B cell (primary cell): Measurements from ENCODE around the gene LRRC4C.

Experiments used
- EZH2 ChIP-seq: IDR thresholded peaks from 2 replicates; pipeline ENCODE4 v1.6.1; 2012; ENCODE audit warnings: borderline replicate concordance, low read depth, mild to moderate bottlenecking, moderate library complexity, low read length; ENCODE audit not compliant: insufficient read depth, poor library complexity, severe bottlenecking
- TF ChIP-seq, protein P1 (sequence below): fragments of 200-600 bp; IDR thresholded peaks from one replicate; pipeline ENCODE4 v1.8.0; 2022; ENCODE audit warnings: antibody characterized with exemption, mild to moderate bottlenecking

DNA sequence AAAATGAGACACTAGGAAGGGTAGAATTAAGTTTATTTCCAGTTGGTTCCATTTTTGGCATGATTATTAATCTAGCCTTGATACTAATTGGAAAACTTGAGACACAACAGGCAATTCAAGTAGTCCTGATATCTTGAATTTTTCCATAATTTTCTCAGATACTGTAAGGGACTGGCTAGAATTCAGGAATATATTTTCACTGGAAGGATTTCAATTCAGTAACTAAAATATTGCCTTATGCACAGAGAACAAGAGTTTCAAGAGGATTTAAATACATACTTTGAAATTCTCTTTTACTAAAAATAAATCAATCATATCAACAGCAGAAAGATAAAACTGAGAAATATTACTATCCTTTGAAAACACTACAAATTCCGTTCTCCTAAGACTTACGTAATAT is 632.9 kb downstream of the LRRC4C start:
- TF ChIP-seq, protein P1, sequence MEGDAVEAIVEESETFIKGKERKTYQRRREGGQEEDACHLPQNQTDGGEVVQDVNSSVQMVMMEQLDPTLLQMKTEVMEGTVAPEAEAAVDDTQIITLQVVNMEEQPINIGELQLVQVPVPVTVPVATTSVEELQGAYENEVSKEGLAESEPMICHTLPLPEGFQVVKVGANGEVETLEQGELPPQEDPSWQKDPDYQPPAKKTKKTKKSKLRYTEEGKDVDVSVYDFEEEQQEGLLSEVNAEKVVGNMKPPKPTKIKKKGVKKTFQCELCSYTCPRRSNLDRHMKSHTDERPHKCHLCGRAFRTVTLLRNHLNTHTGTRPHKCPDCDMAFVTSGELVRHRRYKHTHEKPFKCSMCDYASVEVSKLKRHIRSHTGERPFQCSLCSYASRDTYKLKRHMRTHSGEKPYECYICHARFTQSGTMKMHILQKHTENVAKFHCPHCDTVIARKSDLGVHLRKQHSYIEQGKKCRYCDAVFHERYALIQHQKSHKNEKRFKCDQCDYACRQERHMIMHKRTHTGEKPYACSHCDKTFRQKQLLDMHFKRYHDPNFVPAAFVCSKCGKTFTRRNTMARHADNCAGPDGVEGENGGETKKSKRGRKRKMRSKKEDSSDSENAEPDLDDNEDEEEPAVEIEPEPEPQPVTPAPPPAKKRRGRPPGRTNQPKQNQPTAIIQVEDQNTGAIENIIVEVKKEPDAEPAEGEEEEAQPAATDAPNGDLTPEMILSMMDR, result no peak
- TF ChIP-seq EZH2, result no peak
